Heart left ventricle (tissue), 16 donors: ENCODE results near the gene RBMS1. TPM values are rescaled to one million over a fixed set of nuclear protein-coding genes. Genes with fewer than 3 reads are reported as not detected.
A peak's percentile ranks its signal among the peaks of the same experiment; 100 is the strongest.

Source experiments
- ATAC-seq, 4 donors: fragments of 200-7000 bp; cut with Tn5 transposase; one replicate each; pipeline ENCODE4 v1.9.1; 2020 to 2022; ENCODE audit warnings: moderate library complexity in 4 of 4, mild to moderate bottlenecking in 3 of 4, moderate number of reproducible peaks in 1 of 4
- DNase-seq, 5 donors: peaks; one replicate each; pipeline ENCODE4 v3.0.0-alpha.2; 2020
- H3K27ac ChIP-seq, 12 donors: fragments of 200-600 bp; sonication (generic) in 4 of 12; one replicate each; pipeline versions ENCODE4 v1.5.0 to v1.8.0; 2016 to 2022; ENCODE audit warnings: mild to moderate bottlenecking in 2 of 12
- H3K27me3 ChIP-seq, 9 donors: fragments of 200-600 bp; sonication (generic) in 2 of 9; one replicate each; pipeline versions ENCODE4 v1.5.1 to v1.8.0; 2016 to 2022; ENCODE audit warnings: mild to moderate bottlenecking in 3 of 9
- H3K36me3 ChIP-seq, 9 donors: fragments of 200-600 bp; sonication (generic) in 2 of 9; one replicate each; pipeline versions ENCODE4 v1.5.0 to v1.8.0; 2018 to 2022; ENCODE audit warnings: mild to moderate bottlenecking in 2 of 9
- H3K4me1 ChIP-seq, 12 donors: fragments of 200-600 bp; sonication (generic) in 4 of 12; one replicate each; pipeline versions ENCODE4 v1.5.0 to v1.8.0; 2016 to 2022; ENCODE audit warnings: mild to moderate bottlenecking in 3 of 12
- H3K4me3 ChIP-seq, 12 donors: fragments of 200-600 bp; sonication (generic) in 4 of 12; one replicate each; pipeline versions ENCODE4 v1.5.0 to v1.8.0; 2017 to 2022; ENCODE audit warnings: mild to moderate bottlenecking in 9 of 12, moderate library complexity in 4 of 12
- H3K9me3 ChIP-seq, 12 donors: fragments of 200-600 bp; sonication (generic) in 4 of 12; one replicate each; pipeline versions ENCODE4 v1.5.0 to v1.8.0; 2016 to 2022; ENCODE audit warnings: mild to moderate bottlenecking in 1 of 12
- POLR2A ChIP-seq, 2 donors: fragments of 450-650 bp; IDR thresholded peaks; one replicate each; pipeline ENCODE4 v1.6.1; 2017; ENCODE audit warnings: antibody characterized with exemption in 2 of 2, mild to moderate bottlenecking in 2 of 2, moderate library complexity in 2 of 2
- WGBS, 4 donors: extraction: QIAGEN DNeasy Blood & Tissue Kit in 2 of 4; methylation state at CpG; one replicate each; pipeline versions ENCODE4 v1.1.5 to v1.1.7; 2013 to 2018; 5-methylcytosine and 5-hydroxymethylcytosine counted together
- intact Hi-C, 10 donors: fragments of 100-400 bp; cut with DNase I; formaldehyde crosslinking; loops; one replicate each; pipeline versions ENCODE4 v1.11.1 to v1.14.2; 2022
- polyA plus RNA-seq, 2 donors: library from polyadenylated mRNA; stranded (reverse); fragments of 200-250 nt; gene quantifications; one replicate each; pipeline ENCODE4 v1.2.3, GENCODE V29; 2013
- total RNA-seq, 9 donors: library from RNA; depleted of rRNA in 2 of 9; stranded (reverse); fragments of >200 nt in 2 of 9; fragmentation: NEBNext Ultra II Directional in 3 of 9; extraction: Animal tissue kit (Norgen Biotek cat#: 25700) in 3 of 9; gene quantifications; one replicate each; pipeline versions ENCODE4 v1.1.0 to v1.2.4, GENCODE V29; 2016 to 2023
- TF ChIP-seq, protein P1 (sequence below), 12 donors: fragments of 200-600 bp; sonication (generic) in 4 of 12; IDR thresholded peaks; one replicate each; pipeline versions ENCODE4 v1.5.0 to v1.8.0; 2018 to 2022; ENCODE audit warnings: antibody characterized with exemption in 12 of 12, mild to moderate bottlenecking in 5 of 12
- donor health status: ischemic (EF 13 %, LVEDD 7.1; RV severe dilation, severe dysfunction).
- donor health status: healthy with polysubstance abuse.
- donor health status: DM: no; HTN: yes; CAD: no.
- donor health status: DM: no; HTN: no; CAD: no.
- donor health status: ischemic (EF 25% LVEDD 6.9; RV normal size, moderate dysfunction).
- donor health status: ischemic (EF 25% LVEDD 5.7; RV mildly dilated, moderate dysfunction).
- donor health status: healthy.
- donor health status: DM: yes; HTN: yes; CAD: no.
- donor health status: ischemic (EF 35%, LVEDD 5.7; RV mildly dilated, moderate dysfunction).
- donor health status: nonischemic (EF 11% LVEDD 7.7; RV severe dilation, severe dysfunction).
- donor health status: DM: yes; HTN: yes; CAD: no.
- donor health status: PGD.
- donor health status: ischemic (EF 29% LVEDD 5.4; RV normal size, mild dysfunction).
- donor health status: nonischemic (EF 23%, LVEDD 6.1; RV moderate dilation, normal function).

RBMS1 gene
- total and polyA plus RNA-seq, 11 donors = 32.4 to 102 (median 52.6) TPM

DNA sequence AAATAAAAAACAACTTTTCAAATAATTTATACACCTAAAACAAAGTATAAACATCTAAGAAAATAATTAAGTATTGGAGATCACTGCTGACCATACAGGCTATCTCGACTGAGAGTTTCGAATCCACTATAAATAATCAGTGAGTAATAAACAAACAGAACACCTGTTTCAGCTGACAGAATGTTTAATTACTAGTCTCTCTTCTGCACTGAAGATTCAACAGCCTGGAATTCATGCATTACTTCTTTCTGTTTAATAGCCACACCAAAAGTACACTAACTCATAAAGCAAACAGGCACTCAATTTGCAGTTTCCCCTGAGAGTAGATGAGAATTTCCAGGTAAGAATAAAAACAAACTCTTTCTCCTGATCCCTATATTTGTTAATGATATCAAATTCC, 138.5 kb downstream of the RBMS1 start:
- Histone ChIP-seq H3K9me3 (peaks cover 0 to 4% (median 0%) of the 10 kb centered on the region in 12 donors), H3K36me3 (peaks cover 0 to 11% (median 0%) of the 10 kb centered on the region in 9 donors), H3K27ac (peak overlapping the region in 2 of 12 donors; percentile 10 to 61), H3K4me3 (no peak overlapping the region), H3K4me1 (peaks cover 8 to 99% (median 52%) of the 10 kb centered on the region in 12 donors), H3K27me3 (no peaks in the 10 kb centered on the region)
- DNase-seq (no peak), ATAC-seq (no peak)
- intact Hi-C loops = no loop called here
- WGBS, 4 donors = 48 to 68% (median 57%) methylated on average over 2 of the region's 2 CpGs
- no peak for TF ChIP-seq POLR2A (IDR thresholded peaks at IDR 0.05)
- TF ChIP-seq, protein P1, sequence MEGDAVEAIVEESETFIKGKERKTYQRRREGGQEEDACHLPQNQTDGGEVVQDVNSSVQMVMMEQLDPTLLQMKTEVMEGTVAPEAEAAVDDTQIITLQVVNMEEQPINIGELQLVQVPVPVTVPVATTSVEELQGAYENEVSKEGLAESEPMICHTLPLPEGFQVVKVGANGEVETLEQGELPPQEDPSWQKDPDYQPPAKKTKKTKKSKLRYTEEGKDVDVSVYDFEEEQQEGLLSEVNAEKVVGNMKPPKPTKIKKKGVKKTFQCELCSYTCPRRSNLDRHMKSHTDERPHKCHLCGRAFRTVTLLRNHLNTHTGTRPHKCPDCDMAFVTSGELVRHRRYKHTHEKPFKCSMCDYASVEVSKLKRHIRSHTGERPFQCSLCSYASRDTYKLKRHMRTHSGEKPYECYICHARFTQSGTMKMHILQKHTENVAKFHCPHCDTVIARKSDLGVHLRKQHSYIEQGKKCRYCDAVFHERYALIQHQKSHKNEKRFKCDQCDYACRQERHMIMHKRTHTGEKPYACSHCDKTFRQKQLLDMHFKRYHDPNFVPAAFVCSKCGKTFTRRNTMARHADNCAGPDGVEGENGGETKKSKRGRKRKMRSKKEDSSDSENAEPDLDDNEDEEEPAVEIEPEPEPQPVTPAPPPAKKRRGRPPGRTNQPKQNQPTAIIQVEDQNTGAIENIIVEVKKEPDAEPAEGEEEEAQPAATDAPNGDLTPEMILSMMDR (IDR thresholded peaks at IDR 0.05) = no peak

DNA sequence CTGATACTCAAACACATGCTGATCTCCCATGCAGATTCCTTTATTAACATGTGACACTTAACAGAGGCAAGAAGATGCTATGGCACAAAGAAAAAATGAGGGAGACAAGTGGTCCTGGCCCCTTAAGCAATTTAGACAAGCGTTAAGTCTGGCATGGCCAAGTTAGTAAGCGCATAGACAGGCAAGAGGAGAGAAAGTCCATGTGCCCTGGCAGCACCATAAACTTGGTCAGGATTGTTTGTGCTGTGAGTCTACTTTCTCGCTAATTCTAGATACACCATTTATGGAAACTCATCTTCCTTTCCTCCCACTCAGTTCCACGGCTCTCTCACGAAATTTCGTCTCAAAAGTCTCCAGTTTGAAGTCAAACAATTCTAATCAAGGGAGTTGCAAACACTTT, 138.9 kb downstream of the RBMS1 start:
- H3K36me3 ChIP-seq = peaks cover 0 to 15% (median 0%) of the 10 kb centered on the region in 9 donors
- intact Hi-C loops = no loop called here
- H3K9me3 ChIP-seq = peaks cover 0 to 4% (median 0%) of the 10 kb centered on the region in 12 donors
- peaks cover 8 to 98% (median 53%) of the 10 kb centered on the region in 12 donors for H3K4me1 ChIP-seq
- no peaks in the 10 kb centered on the region for H3K27me3 ChIP-seq
- peak in 2 of 4 donors; percentile 34 to 38 for ATAC-seq
- H3K27ac ChIP-seq = peak overlapping the region in 2 of 12 donors; percentile 10 to 61
- TF ChIP-seq POLR2A (IDR thresholded peaks at IDR 0.05) = no peak
- TF ChIP-seq, protein P1 (IDR thresholded peaks at IDR 0.05) = no peak
- 61 to 72% (median 68%) methylated on average over 6 of the region's 6 CpGs for WGBS, 4 donors
- DNase-seq = no peak
- no peak overlapping the region for H3K4me3 ChIP-seq

DNA sequence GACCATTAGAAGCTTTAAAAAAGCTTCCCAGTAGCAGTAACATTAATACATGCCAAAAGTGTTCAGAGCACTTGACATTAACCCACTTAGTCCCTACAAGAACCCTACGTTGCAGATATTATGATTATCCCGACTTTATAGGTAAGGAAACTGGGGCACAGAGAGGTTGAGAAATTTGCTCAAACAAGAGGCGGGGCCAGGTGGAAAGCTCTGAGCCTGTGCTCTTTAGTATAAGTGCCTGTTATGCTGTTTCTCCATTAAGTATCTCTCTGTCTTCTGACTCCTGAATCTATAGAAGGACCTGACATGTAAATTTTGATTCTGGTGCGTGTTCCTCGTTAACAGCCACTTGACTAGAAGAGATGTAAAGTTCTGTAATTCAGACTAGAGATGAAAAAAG, 139.8 kb downstream of the RBMS1 start:
- Histone ChIP-seq H3K27me3 (no peaks in the 10 kb centered on the region), H3K27ac (peak overlapping the region in 3 of 12 donors; percentile 24 to 61 (median 27)), H3K36me3 (peaks cover 0 to 15% (median 0%) of the 10 kb centered on the region in 9 donors), H3K4me1 (peaks cover 8 to 95% (median 60%) of the 10 kb centered on the region in 12 donors), H3K9me3 (peaks cover 0 to 4% (median 0%) of the 10 kb centered on the region in 12 donors), H3K4me3 (no peak overlapping the region)
- DNase-seq = no peak
- TF ChIP-seq, protein P1 (IDR thresholded peaks at IDR 0.05) = no peak
- TF ChIP-seq POLR2A (IDR thresholded peaks at IDR 0.05) = no peak
- WGBS, 4 donors = 72 to 81% (median 73%) methylated on average over 5 of the region's 5 CpGs
- no peak for ATAC-seq
- intact Hi-C loops = no loop called here

DNA sequence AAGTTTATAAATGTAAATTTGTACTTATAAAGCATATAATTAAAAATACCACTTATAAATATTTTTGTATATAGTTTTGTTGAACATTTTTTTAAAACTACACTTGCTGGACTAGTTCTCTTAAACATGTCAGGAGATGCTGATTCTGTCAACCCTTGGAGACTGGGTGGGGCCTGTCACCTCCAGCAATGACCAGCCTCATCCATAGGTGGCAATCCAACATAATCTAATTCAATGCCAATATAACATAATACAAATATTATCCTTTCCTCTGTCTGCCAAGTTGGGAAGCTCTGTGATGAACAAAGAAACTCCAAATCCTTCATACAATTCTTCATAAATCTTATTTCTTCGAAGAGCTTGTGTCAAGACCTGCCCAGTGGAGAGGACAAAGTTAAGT, 140.4 kb downstream of the RBMS1 start:
- Histone ChIP-seq H3K9me3 (peaks cover 0 to 4% (median 0%) of the 10 kb centered on the region in 12 donors), H3K4me3 (no peak overlapping the region), H3K36me3 (peaks cover 0 to 15% (median 0%) of the 10 kb centered on the region in 9 donors), H3K27ac (peak overlapping the region in 3 of 12 donors; percentile 24 to 61 (median 27)), H3K4me1 (peaks cover 5 to 90% (median 66%) of the 10 kb centered on the region in 12 donors), H3K27me3 (no peaks in the 10 kb centered on the region)
- intact Hi-C loops = no loop called here
- ATAC-seq = no peak
- WGBS, 4 donors = 48 to 66% (median 60%) methylated on average over 1 of the region's 1 CpG
- no peak for DNase-seq
- TF ChIP-seq, protein P1 (IDR thresholded peaks at IDR 0.05) = peak in 4 of 12 donors; percentile 11 to 29 (median 26)
- no peak for TF ChIP-seq POLR2A (IDR thresholded peaks at IDR 0.05)
